Middle frontal gyrus (tissue), 1 donor: ENCODE measurements around the gene AGAP9.
"Not testable (repeated sequence)": the region's sequence is repeated elsewhere in the genome, so short reads cannot be mapped to it uniquely, and the experiment has no call there.

Experiments
- DNase-seq: peaks from one replicate; pipeline ENCODE4 v3.0.0-alpha.2; 2015; ENCODE audit warnings: low spot score; ENCODE audit errors: extremely low spot score

The AGAP9 gene

DNA sequence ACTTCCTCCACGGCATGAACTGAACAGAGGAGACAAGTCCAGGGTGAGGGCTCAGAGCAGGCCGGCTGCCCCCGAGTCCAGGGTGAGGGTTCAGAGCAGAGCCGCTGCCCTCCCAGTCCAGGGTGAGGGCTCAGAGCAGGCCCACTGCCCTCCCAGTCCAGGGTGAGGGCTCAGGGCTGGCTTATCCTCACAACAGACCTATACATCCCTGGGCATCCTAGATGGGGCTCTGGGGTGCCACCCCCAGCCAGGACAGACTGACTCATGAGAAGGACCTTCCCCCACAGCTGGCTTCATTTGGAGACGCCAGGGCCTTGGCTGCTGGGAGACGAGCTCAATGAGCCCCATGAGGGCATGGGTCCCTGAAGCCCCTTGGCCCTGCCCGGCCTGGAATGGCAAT is 33.8 kb downstream of the AGAP9 start:
- not testable (repeated sequence) for DNase-seq

DNA sequence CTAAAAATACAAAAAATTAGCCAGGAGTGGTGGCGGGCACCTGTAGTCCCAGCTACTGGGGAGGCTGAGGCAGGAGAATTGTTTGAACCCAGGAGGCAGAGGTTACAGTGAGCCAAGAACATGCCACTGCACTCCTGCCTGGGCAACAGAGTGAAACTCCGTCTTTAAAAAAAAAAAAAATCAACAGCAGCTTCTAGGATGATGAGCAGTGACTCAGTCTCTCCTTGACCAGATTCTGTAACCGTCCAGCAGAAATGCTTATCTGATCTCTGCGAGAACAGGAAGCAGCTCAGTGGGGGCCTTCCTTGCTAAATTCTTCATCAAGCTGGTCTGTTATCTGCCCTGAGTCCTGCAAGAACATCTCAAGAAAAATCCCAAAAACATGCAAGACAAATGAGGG is 37.5 kb downstream of the AGAP9 start:
- DNase-seq = not testable (repeated sequence)

DNA sequence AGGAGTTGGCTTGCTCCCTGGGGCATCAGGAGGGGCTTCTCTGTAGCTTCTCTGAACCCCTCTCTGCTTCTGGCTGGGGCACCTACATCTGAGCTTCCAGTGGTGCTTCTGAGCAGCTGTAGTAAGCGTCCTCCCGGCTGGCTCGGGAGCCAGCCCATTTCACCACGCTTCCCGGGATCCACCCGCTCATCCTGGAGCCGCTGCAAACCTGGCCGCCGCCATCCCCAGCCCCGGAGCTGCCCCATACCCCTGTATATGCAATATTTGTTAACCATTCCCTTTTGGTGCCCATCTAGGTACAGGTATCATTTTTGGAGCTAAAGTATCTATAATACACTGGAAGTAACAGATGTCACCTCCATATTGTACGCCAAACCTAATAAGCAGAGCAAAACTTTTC is 38.7 kb downstream of the AGAP9 start:
- not testable (repeated sequence) for DNase-seq

DNA sequence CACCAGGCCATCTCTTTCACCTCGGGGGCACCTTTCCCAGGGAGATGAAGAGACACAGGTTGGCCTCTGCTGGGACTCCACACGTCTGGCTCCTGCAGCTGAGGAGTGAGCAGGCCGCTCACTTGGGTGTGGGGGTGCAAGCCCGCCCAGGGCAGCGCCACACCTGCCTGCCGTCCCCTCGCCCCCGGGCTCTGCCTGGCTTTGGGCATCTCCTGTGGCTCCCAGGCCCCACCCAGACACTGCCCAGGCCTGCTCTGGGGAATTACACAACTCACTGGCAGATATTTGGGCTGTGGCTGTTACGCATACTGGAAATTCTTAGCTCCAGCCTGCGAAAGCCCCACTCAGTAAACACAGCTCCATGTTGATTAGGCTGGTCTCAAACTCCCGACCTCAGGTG is 39.5 kb downstream of the AGAP9 start, which contains the start of gene ANXA8:
Gene ANXA8 (minus strand): TSS at position 193 of the 400 bp plus-strand sequence. CDS start 182 bp downstream, at position 11.
- not testable (repeated sequence) for DNase-seq

DNA sequence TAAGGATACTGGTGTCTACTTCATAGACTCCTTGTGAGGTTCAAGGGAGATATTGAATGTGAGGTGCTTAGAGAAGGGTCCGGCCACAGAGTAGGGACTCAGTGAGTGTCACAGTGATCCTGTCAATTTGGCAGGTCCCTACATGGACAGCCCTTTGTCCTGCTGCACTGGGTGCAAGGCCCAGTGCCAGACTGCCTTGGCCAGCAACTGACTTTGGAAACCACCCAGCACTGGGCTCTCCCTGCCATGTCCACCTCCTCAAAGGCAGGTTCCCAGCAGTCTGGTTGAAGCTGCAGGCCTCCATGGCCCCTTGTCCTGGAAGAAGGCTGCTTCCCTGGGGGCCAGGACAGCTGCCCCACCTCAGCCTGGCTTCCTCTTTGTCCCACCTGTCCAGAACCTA is 41.1 kb downstream of the AGAP9 start:
- DNase-seq = not testable (repeated sequence)

DNA sequence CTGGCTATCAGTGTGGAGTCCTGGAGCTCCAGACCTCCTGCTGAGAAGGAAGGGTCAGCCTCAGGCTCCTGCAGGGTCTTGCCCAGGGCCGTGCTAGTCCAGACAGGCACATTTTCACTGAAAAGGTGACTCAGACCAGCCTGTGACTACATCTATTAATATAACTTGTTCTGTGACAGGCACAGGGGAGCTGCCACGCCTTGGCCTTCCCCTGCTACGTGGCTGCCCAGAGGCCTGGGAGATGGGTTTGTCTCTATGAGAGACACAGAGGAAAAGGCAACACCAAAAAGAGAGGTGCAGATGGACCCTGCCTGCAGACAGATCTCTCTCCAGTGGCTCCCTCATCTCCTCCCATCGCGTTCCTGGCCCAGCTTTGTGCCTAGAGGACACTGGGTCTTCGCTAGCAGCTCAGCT is 41.7 kb downstream of the AGAP9 start:
- DNase-seq = not testable (repeated sequence)

DNA sequence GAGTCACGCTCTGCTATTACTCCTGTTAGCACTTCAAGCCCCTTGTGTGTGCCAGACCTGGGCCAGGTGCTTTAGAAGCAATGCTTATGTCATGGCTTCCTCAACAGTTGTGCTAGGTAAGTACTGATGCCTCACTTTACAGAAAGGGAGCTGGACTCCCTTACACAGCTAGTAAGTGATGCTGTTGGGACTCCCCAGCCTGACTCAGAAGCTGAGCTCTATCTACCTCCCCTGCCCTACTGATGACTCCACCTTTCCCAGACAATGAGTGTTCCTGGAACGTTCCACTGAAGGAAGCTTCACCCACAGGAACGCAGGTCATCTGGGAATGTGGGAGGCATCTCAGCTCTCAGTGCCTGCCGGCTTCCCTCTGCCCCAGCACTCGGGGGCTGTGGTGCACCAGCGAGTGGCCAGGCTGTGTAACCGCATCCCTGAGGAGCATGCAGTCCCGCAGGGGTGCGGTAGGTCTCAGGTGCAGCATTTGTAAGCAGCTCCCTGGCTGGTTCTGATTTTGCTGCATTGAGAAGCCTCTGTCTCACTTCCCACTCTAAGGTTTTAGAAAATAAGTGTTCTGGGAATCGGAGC is 42.2 kb downstream of the AGAP9 start:
- not testable (repeated sequence) for DNase-seq

DNA sequence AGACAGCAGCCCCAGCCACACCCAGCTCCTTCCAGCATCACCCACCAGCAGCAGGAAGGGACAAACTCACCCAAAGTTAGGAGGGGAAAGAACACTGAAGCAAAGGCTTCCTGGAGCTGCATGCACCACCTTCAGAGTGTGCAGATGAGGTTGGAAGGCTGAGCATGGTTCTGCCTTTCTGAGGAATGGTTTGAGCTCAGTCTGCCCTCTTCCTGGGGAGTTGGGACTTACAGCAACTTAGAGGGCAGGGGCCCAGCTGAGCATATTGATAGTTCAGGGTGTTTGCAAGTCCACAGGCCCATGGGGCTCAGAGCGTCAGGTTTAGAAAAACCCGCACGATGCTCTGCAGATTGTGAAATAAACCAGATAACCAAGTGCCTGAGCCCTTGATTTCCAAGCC is 43.3 kb downstream of the AGAP9 start:
- DNase-seq = not testable (repeated sequence)

DNA sequence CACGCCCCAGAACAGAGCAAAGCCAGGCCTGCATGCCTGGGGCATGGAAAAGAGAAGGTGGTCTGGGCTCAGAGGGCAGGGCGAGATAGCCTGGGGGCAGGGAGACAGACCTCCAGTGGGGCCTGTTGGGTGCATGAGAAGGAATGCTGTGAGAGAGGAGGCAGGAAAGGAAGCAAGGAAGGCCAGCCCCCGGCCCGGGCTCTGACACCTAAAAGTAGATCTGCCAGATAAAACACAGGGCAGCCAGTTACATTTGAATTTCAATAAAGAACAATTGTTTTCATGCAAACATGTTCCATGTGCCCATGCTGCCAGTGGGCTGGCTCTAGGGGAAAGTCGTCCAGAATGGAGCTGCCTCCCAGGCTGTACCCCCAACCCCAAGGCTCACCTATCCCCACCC is 45.3 kb downstream of the AGAP9 start:
- not testable (repeated sequence) for DNase-seq

DNA sequence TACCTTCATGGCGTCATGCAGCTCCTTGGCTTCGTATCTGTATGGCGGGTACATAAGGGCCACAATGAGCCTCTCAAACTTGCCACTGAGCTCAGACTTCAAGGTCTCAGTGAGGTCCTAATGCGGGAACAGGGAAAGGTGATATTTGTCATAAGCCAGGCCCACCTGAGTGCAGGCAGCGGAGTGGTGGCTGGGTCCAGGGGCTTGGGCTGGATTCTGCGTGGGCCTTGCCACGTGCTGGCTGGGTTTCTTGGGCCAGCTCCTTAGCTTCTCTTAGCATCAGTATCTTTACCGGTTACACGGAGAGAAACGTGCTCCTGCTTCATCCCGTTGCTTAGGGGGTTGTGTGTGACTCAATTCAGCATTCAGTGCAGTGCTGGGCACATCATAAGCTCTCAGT is 46.4 kb downstream of the AGAP9 start:
- DNase-seq = not testable (repeated sequence)

DNA sequence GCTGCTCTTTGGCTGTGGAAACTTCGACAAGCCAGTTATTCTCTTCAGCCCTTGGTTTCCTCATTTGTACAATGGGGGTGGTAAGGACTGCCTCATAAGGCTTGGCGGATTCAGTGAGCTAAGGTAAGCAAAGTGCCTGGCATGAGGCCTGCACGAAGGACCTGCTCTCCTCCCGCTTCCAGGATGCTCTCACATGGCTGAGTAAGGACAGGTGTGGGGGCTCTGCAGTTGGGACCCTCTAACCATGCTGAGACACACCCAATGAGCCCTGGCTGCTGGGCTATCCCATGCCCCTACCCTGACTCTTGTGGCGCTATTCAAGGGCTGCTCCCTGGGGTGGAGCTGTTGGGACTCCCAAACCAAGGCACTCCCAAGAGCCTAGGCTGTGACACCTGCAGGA is 48.3 kb downstream of the AGAP9 start:
- DNase-seq = not testable (repeated sequence)

DNA sequence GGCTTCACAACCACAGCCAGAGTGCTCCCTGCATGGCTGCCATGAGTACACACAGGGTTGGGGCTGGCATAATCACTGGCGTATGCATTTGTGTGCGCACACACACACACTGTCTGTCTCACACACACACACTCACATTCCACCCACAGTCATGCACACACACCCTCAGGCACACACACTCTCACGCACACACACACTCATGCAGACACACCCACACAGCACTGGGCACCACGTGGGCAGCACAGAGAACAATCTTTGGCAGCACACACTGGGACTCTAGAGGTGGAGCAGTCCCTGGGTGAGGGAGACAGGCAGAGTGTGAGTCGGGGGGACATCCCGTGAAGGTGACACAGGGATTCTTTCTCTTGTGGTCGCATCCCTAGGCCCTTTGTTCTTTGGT is 49.9 kb downstream of the AGAP9 start:
- DNase-seq = not testable (repeated sequence)

DNA sequence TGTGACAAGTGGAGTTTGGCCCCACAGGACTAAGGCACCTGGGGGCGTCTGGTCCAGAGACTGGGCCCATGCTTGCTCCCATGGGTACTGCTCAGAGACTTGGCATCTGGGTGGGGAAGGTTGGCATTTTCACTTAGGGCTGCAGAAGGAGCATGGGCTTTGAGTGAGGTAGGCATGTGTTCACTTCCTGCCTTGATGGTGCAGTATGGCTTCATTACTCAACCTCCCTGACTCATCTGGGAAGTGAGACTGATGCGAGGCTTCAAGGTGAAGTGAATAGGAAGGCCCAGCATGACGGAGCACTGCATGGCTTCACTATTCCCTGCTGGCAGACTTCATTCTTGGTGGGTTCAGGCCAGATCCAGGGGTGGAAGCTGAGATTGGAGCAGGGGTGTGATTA is 50.8 kb downstream of the AGAP9 start:
- DNase-seq = not testable (repeated sequence)

DNA sequence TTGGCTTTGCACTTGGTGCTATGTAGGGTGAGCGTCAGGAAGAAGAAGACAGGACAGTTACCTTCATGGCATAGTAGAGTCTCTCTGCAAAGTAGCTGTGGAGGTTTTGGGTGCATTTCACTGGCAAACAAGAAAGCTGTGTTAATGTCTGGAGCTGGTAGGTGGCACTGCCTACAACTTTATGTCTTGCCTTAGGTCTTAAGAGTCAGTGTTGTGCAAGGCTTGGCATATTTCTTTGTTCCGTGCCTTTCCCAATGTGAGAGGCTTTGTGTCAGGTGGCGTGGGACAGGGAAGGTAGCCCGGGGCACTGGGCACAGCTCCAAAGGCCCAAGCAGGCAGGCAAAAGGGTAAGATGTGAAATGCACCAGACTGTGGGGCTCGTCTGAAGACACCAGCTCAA is 51.4 kb downstream of the AGAP9 start:
- not testable (repeated sequence) for DNase-seq

DNA sequence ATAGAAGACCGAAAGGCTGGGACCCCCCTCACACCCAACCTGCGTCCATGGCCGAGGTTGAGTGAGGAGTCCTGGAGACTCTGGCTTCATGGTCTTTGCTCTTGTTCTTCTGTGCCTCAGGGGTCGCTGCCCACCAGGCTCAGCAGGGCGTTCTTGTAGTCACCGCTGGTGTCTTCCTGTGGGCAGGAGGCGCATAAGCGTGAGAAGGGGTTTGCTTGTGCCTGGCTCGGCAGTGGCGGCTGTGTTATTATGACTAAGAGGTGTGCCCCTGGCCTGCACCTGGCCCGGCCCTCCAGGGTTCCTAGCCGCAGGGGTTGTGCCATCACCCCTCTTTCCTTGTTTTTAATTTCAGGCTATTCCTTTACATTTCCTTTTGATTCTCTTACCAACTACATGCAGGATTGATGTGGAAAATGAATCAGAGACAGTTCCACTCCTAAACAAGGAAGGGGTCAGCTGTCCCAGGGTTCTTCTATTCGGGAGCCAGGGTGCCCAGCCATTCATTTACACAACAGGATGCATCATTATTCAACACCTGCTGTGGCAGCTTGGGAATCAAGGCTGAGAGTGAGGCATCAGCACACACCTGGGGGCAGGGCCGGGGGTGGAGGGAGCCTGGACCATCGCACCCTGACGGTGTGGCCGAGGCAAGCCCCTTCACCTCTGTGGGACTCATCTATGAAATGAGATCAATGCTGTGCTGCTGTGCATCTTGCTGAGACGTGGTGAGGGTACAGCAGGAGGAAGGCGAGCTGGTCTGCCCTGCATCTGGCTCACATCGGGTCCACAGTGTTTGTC is 54.5 kb downstream of the AGAP9 start:
- DNase-seq = not testable (repeated sequence)

DNA sequence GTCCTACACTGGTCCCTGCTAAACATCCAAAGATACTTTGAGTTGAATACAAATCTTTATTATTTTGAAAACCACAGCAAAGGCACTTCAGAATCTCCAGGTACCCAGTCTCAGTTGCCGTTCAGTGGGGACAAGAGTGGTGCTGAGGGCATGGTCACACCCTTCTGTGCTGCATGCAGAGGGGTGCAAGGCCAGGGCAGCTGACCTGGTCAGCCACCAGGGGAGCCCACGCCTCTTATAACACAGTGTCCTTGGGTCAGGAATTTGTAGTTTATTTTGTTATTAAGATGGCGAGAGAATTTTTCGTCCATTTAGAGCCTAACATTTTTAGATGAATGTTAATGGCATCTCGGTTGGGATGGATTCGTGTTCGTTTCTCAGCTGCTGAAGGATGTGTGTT is 55.5 kb downstream of the AGAP9 start:
- not testable (repeated sequence) for DNase-seq

DNA sequence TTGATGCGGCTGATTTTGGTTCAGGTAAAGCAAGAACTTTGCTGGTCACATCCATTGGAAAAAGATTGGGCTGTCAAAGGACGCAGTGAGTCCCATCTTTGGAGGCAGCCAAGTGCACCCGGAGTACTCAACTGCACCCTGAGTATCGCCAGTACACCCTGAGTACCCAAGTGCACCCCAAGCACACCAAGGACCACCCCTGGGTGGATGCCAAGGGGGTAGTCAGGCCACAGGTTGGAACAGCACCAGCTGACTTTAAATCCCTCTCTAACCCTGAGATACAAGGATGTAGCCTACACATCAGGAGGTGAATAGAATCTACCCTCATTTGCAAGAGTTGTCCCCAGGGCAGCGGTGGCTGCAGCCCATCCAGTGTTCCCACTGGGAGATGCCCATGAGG is 56.0 kb downstream of the AGAP9 start:
- DNase-seq = not testable (repeated sequence)

DNA sequence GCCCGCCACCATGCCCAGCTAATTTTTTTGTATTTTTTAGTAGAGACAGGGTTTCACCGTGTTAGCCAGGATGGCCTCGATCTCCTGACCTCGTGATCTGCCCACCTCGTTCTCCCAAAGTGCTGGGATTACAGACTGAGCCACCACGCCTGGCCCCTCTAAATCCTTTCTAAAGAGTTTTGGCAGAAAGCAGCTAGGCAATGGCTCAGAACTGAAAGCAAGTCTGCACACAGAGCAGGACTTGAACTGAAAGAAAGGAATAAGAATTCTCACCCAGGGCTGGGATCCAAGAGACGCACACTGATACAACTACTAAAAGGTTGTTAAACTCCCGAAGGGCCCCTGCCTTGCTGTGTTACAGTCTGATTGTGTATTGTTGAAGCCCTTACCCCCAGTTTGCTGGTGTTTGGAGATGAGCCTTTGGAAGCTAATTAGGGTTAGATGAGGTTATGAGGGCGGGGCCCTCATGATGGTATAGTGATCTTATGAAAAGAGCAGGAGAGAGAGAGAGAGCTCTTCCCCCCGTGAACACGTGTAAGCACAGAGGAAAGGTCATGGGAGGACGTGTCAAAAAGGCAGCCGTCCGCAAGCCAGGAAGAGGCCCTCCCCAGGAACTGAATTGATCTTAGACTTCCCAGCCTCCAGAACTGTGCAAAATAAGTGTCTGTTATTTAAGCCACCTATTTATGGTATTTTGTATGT is 58.1 kb downstream of the AGAP9 start:
- DNase-seq = not testable (repeated sequence)

DNA sequence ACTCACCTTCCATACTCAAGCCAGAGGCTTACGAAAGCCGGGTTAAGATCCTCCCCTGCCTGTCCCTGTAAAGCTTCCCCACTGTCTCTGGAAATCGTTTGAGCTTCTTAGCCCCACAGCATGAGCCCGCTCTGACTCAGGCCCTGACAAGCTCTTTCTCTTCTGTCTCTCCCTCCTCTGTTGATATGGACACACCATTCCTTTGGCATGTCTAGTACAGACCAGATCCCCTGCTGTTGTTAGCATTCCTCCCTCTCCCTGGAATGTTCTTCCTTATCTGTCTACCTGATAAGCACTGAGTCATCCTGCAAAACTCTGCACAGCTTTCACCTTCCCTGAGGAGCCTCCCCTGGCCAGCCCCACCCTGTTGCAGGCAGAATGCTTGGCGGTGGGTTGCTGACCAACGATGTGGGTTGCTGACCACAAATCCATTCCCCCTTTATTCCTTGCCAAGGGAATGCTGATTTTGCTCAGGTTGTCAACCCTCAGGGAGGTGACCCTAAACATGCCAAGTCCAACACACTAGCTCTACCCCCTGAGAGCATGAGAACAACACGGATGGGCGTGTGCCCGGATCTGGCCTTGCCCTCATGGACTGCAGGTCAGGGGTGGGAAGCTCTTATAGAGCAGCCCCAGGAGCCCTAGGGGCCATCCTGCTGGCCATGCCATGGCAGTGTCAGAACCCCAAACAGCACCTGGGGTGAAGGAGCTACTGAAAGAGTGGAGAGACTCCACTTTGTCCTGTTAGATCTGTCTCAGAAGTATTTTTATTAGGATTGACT is 60.7 kb downstream of the AGAP9 start:
- DNase-seq = not testable (repeated sequence)

DNA sequence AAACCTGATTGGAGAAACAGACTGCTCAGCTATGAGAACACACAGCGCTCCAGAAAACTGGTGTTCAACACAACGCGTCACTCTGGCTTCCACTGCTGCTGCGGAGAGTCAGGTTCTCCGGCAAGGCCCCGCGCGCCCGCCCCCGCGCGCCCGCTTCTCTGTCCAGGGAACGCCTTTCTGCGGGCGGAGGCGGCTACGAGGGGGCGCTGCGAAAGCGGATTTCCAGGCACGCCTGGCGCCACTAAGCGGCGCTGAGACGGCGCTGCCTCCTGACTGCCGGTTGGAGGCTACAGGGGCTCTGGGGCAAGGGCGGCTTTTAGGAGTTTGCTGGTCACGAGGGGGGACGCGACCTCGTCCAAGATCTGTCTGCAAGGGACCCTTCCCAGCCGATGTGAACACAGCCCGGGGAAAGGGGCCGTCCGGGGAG is 62.2 kb downstream of the AGAP9 start:
- not testable (repeated sequence) for DNase-seq

DNA sequence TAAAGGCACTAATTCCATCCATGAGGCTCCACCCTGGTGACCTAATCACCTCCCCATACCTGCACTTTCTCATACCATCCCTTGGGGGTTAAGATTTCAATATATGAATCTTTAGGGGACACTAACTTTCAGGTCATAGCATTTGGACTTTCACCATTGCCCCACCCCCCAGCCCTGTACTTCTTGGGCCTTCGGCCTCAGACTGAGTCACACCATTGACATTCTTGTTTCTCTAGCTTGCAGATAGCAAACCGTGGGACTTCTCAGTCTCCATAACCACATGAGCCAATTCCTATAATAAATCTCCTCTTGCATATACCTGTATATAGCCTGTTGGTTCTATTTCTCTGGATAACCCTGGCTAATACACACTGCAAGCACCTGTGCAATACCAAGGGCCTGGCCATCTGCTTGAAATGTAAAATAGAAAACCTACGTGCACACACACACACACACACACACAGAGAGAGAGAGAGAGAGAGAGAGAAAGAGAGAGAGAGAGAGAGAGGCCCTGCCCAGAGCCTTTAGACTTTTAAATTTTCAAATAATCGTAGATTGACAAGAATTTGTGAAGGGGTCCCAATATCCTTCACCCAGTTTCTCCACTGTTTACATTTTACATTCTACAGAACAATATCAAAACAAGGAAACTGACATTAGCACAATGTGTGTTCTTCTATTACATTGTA is 64.8 kb downstream of the AGAP9 start:
- DNase-seq = no peak
